Pancreas (tissue), 10 donors: ENCODE measurements around the gene ALG2. TPM values are rescaled to one million over a fixed set of nuclear protein-coding genes. Genes with fewer than 3 reads are reported as not detected.

ENCODE experiments used
- ATAC-seq, 4 donors: fragments of 200-7000 bp; cut with Tn5 transposase; one replicate each; pipeline versions ENCODE4 v1.8.0 to v1.9.1; 2020; ENCODE audit warnings: mild to moderate bottlenecking in 4 of 4, moderate library complexity in 4 of 4
- DNase-seq, 6 donors: peaks; one replicate each; pipeline ENCODE4 v3.0.0-alpha.2; 2020
- FAIRE-seq: peaks from 2 replicates; lab custom pipeline; 2012; peaks lifted over from hg19 to GRCh38; lab: Jason Lieb, UNC
- H3K27ac ChIP-seq, 4 donors: fragments of 200-600 bp; sonication (generic); 1 replicate in 3 of 4; 2 replicates in 1 of 4; pipeline versions ENCODE4 v1.5.0 to v1.8.0; 2020
- H3K27me3 ChIP-seq, 4 donors: fragments of 200-600 bp; one replicate each; pipeline ENCODE4 v1.8.0; 2021
- H3K36me3 ChIP-seq, 3 donors: fragments of 200-600 bp; sonication (generic) in 1 of 3; one replicate each; pipeline versions ENCODE4 v1.5.0 to v1.8.0; 2020 to 2021
- H3K4me1 ChIP-seq, 3 donors: fragments of 200-600 bp; one replicate each; pipeline ENCODE4 v1.8.0; 2021
- H3K4me3 ChIP-seq, 4 donors: fragments of 200-600 bp; sonication (generic) in 2 of 4; one replicate each; pipeline versions ENCODE4 v1.5.0 to v1.8.0; 2020 to 2021
- H3K9me3 ChIP-seq, 4 donors: fragments of 200-600 bp; one replicate each; pipeline ENCODE4 v1.8.0; 2021
- CTCF ChIP-seq, 4 donors: fragments of 200-600 bp; sonication (generic) in 3 of 4; IDR thresholded peaks; one replicate each; pipeline versions ENCODE4 v1.5.0 to v1.8.0; 2021; ENCODE audit warnings: antibody characterized with exemption in 4 of 4
- WGBS, 2 donors: extraction: QIAGEN DNeasy Blood & Tissue Kit; methylation state at CpG; one replicate each; pipeline ENCODE4 v1.1.7; 2013; 5-methylcytosine and 5-hydroxymethylcytosine counted together
- intact Hi-C, 3 donors: fragments of 100-400 bp; cut with DNase I; formaldehyde crosslinking; loops; one replicate each; pipeline versions ENCODE4 v1.11.1 to v1.14.2; 2022
- polyA plus RNA-seq, 2 donors: library from polyadenylated mRNA; stranded (reverse); fragments of 200-250 nt; gene quantifications; one replicate each; pipeline ENCODE4 v1.2.3, GENCODE V29; 2013
- total RNA-seq, 6 donors: library from RNA; stranded (reverse); fragmentation: NEBNext Ultra II Directional in 4 of 6; extraction: Animal tissue kit (Norgen Biotek cat#: 25700) in 4 of 6; gene quantifications; one replicate each; pipeline versions ENCODE4 v1.2.1 to v1.2.4, GENCODE V29; 2021 to 2023
- donor health status: healthy with polysubstance abuse.
- donor health status: DM: no; HTN: no; CAD: no; lungs with moderate emphysema.
- donor health status: DM: no; HTN: no; CAD: no.
- donor health status: control.
- donor health status: control.
- donor health status: Bipolar disorder and iron deficiency.
- donor health status: DM: yes; HTN: yes; CAD: no.
- donor health status: DM: no; HTN: no; CAD: no.
- donor health status: DM: no; HTN: no; CAD: no.
- donor health status: DM: yes; HTN: yes; CAD: no.

The ALG2 gene
- total and polyA plus RNA-seq, 8 donors = 17.9 to 35.6 (median 28.0) TPM

- 6 to 7% methylated on average over 27 of the region's 27 CpGs for WGBS, 2 donors
- H3K27ac ChIP-seq = peak overlapping the region; percentile 7 to 66 (median 58)
- intact Hi-C loops = no loop called here
Measured at GRCh38 chr9:99259231-99259918, 37.6 kb upstream of the ALG2 start.

GRCh38 chr9:99257723-99258389, 36.1 kb upstream of the ALG2 start:
- Histone ChIP-seq H3K4me3 (no peak overlapping the region), H3K27ac (no peak overlapping the region), H3K36me3 (no peaks in the 10 kb centered on the region), H3K9me3 (no peaks in the 10 kb centered on the region), H3K4me1 (no peaks in the 10 kb centered on the region), H3K27me3 (no peaks in the 10 kb centered on the region)
- DNase-seq = no peak
- FAIRE-seq = no peak
- whole genome bisulfite sequencing, 2 donors = 94 to 98% methylated on average over 8 of the region's 8 CpGs
- TF ChIP-seq CTCF (IDR thresholded peaks at IDR 0.05) = no peak
- ATAC-seq = no peak
- intact Hi-C loops = no loop called here

More at GRCh38 chr9:99259231-99259918, 37.6 kb upstream of the ALG2 start:
- DNase-seq (peak; percentile 86 to 94 (median 88)), FAIRE-seq (no peak), ATAC-seq (peak; percentile 96 to 98 (median 97))
- H3K36me3 ChIP-seq = no peaks in the 10 kb centered on the region
- H3K27me3 ChIP-seq = no peaks in the 10 kb centered on the region
- peak overlapping the region; percentile 5 to 42 (median 24) for H3K4me3 ChIP-seq
- H3K4me1 ChIP-seq = no peaks in the 10 kb centered on the region
- H3K9me3 ChIP-seq = no peaks in the 10 kb centered on the region
- TF ChIP-seq CTCF (IDR thresholded peaks at IDR 0.05) = no peak

- no peak overlapping the region for H3K27ac ChIP-seq
- H3K4me1 ChIP-seq = no peaks in the 10 kb centered on the region
- ATAC-seq (no peak), FAIRE-seq (no peak), DNase-seq (no peak)
- no peaks in the 10 kb centered on the region for H3K9me3 ChIP-seq
- WGBS, 2 donors = 79 to 82% methylated on average over 1 of the region's 1 CpG
- no peaks in the 10 kb centered on the region for H3K36me3 ChIP-seq
- no peak overlapping the region for H3K4me3 ChIP-seq
- H3K27me3 ChIP-seq = no peaks in the 10 kb centered on the region
- TF ChIP-seq CTCF (IDR thresholded peaks at IDR 0.05) = no peak
- intact Hi-C loops = no loop called here
Measured at GRCh38 chr9:99255651-99256050, 33.9 kb upstream of the ALG2 start.

GRCh38 chr9:99253772-99254431, 32.2 kb upstream of the ALG2 start:
- H3K4me3 ChIP-seq = no peak overlapping the region
- FAIRE-seq = no peak
- no peak for ATAC-seq

More at GRCh38 chr9:99253772-99254431, 32.2 kb upstream of the ALG2 start:
- intact Hi-C loops = no loop called here
- TF ChIP-seq CTCF (IDR thresholded peaks at IDR 0.05) = no peak
- Histone ChIP-seq H3K36me3 (no peaks in the 10 kb centered on the region), H3K4me1 (no peaks in the 10 kb centered on the region), H3K27me3 (no peaks in the 10 kb centered on the region), H3K27ac (no peak overlapping the region), H3K9me3 (no peaks in the 10 kb centered on the region)
- WGBS, 2 donors = 80 to 89% methylated on average over 15 of the region's 15 CpGs
- peak in 1 of 6 donors; percentile 38 for DNase-seq
